B cell (primary cell): Measurements from ENCODE around the gene RPAP3. TPM values are rescaled to one million over a fixed set of nuclear protein-coding genes. Genes with fewer than 3 reads are reported as not detected.

Source experiments
- ATAC-seq: fragments of 200-7000 bp; cut with Tn5 transposase; one replicate; pipeline ENCODE4 v1.10.0; 2021; ENCODE audit warnings: low read depth, mild to moderate bottlenecking, moderate number of reproducible peaks, moderate library complexity
- CTCF ChIA-PET: fragments of 350-600 bp; sonication (Branson Sonifier 250); formaldehyde crosslinking; loops from one replicate; lab custom pipeline; 2021; ENCODE audit warnings: antibody characterized with exemption, inconsistent platforms; lab: Charles Lee
- POLR2A ChIA-PET: fragments of 350-600 bp; sonication (Branson Sonifier 250); formaldehyde crosslinking; loops from one replicate; lab custom pipeline; 2021; ENCODE audit warnings: antibody characterized with exemption; lab: Charles Lee
- DNase-seq: peaks from one replicate; pipeline ENCODE4 v3.0.0; 2013
- H2AFZ ChIP-seq: 2 replicates; pipeline ENCODE4 v1.6.1; 2012; ENCODE audit warnings: mild to moderate bottlenecking, low read depth, low read length; ENCODE audit not compliant: insufficient read depth, poor library complexity, severe bottlenecking
- H3K27ac ChIP-seq, 2 donors: 1 replicate in 1 of 2; 2 replicates in 1 of 2; pipeline ENCODE4 v1.5.1; 2012 to 2013; ENCODE audit warnings: low read length in 2 of 2, mild to moderate bottlenecking in 2 of 2, moderate library complexity in 1 of 2
- H3K27me3 ChIP-seq, 4 experiments: fragments of 200-600 bp in 1 of 4; sonication (generic) in 1 of 4; replicated peaks in 1 of 4; 1 replicate in 2 of 4; 2 replicates in 2 of 4; pipeline versions ENCODE4 v1.6.1 to v1.7.0; 2013 to 2016; ENCODE audit warnings: low read length in 3 of 4, mild to moderate bottlenecking in 2 of 4, mixed read lengths in 1 of 4, moderate library complexity in 1 of 4; ENCODE audit not compliant: insufficient read depth in 4 of 4, control insufficient read depth in 3 of 4; ENCODE audit errors: control extremely low read depth in 1 of 4
- H3K36me3 ChIP-seq, 2 experiments: replicated peaks in 1 of 2; 1 replicate in 1 of 2; 2 replicates in 1 of 2; pipeline versions ENCODE4 v1.6.1 to v1.7.1; 2013; ENCODE audit warnings: low read length in 1 of 2; ENCODE audit not compliant: insufficient read depth in 2 of 2, control insufficient read depth in 1 of 2; ENCODE audit errors: control extremely low read depth in 1 of 2, extremely low read depth in 1 of 2
- H3K4me1 ChIP-seq, 2 donors: fragments of 200-600 bp in 1 of 2; sonication (generic) in 1 of 2; 1 replicate in 1 of 2; 2 replicates in 1 of 2; pipeline versions ENCODE4 v1.5.1 to v1.6.1; 2013 to 2017; ENCODE audit warnings: low read length in 2 of 2; ENCODE audit not compliant: control insufficient read depth in 2 of 2, insufficient read depth in 2 of 2
- H3K4me2 ChIP-seq: replicated peaks from 2 replicates; pipeline ENCODE3; 2012; ENCODE audit warnings: mild to moderate bottlenecking, low read depth, low read length; ENCODE audit not compliant: poor library complexity, severe bottlenecking
- H3K4me3 ChIP-seq, 5 experiments: fragments of 200-600 bp in 1 of 5; sonication (generic) in 1 of 5; 1 replicate in 3 of 5; 2 replicates in 2 of 5; pipeline versions ENCODE4 v1.5.1 to v1.7.0; 2011 to 2016; ENCODE audit warnings: low read length in 4 of 5, mild to moderate bottlenecking in 4 of 5, low read depth in 2 of 5, control low read depth in 1 of 5, moderate library complexity in 1 of 5; ENCODE audit not compliant: insufficient read depth in 1 of 5; ENCODE audit errors: control extremely low read depth in 1 of 5, extremely low read depth in 1 of 5
- H3K79me2 ChIP-seq: fragments of 200-600 bp; sonication (generic); one replicate; pipeline ENCODE4 v1.6.0; 2016; ENCODE audit warnings: low read length; ENCODE audit not compliant: control insufficient read depth, insufficient read depth
- H3K9ac ChIP-seq: fragments of 200-600 bp; sonication (generic); 2 replicates; pipeline ENCODE4 v1.6.1; 2017; ENCODE audit warnings: mild to moderate bottlenecking, low read length, moderate library complexity
- H3K9me3 ChIP-seq, 3 donors: one replicate each; pipeline versions ENCODE4 v1.6.1 to v1.7.1; 2013; ENCODE audit warnings: low read length in 2 of 3; ENCODE audit not compliant: control insufficient read depth in 2 of 3, insufficient read depth in 1 of 3; ENCODE audit errors: control extremely low read depth in 1 of 3
- H4K20me1 ChIP-seq: 2 replicates; pipeline ENCODE4 v1.6.0; 2012; ENCODE audit warnings: mild to moderate bottlenecking, low read length; ENCODE audit not compliant: insufficient read depth, control insufficient read depth, poor library complexity, severe bottlenecking
- H3K27ac Mint-ChIP-seq: one replicate; pipeline ENCODE4 v1.8.0; 2021; ENCODE audit warnings: mixed read lengths
- H3K27me3 Mint-ChIP-seq: one replicate; pipeline ENCODE4 v1.8.0; 2021; ENCODE audit warnings: mixed read lengths
- H3K4me1 Mint-ChIP-seq: one replicate; pipeline ENCODE4 v1.8.0; 2021; ENCODE audit warnings: mixed read lengths
- H3K4me3 Mint-ChIP-seq: one replicate; pipeline ENCODE4 v1.8.0; 2021; ENCODE audit warnings: mixed read lengths
- H3K9me3 Mint-ChIP-seq: one replicate; pipeline ENCODE4 v1.8.0; 2022; ENCODE audit warnings: mixed read lengths; ENCODE audit not compliant: insufficient read depth
- CTCF ChIP-seq: fragments of 200-600 bp; IDR thresholded peaks from one replicate; pipeline ENCODE4 v1.8.0; 2022; ENCODE audit warnings: antibody characterized with exemption, mild to moderate bottlenecking
- EZH2 ChIP-seq: IDR thresholded peaks from 2 replicates; pipeline ENCODE4 v1.6.1; 2012; ENCODE audit warnings: borderline replicate concordance, low read depth, mild to moderate bottlenecking, moderate library complexity, low read length; ENCODE audit not compliant: insufficient read depth, poor library complexity, severe bottlenecking
- WGBS: methylation state at CpG from one replicate; pipeline ENCODE4 v1.1.5; 2013; ENCODE audit warnings: missing lambda C conversion rate; ENCODE audit not compliant: insufficient coverage; 5-methylcytosine and 5-hydroxymethylcytosine counted together
- intact Hi-C: fragments of 100-400 bp; cut with micrococcal nuclease; formaldehyde crosslinking; loops from one replicate; pipeline ENCODE4 v1.10.0; 2022
- polyA plus RNA-seq: library from polyadenylated mRNA; depleted of rRNA; stranded (reverse); fragments of >200 nt; gene quantifications from 2 replicates; pipeline ENCODE4 v1.2.3, GENCODE V29; 2012
- total RNA-seq, 2 donors: library from RNA; stranded (reverse); fragments of 120-200 nt in 1 of 2; gene quantifications; 1 replicate in 1 of 2; 2 replicates in 1 of 2; pipeline versions ENCODE4 v1.2.3 to v1.2.4, GENCODE V29; 2013 to 2022

Gene RPAP3
- total and polyA plus RNA-seq, 2 donors (not counting 1 experiment from before 2014, with no cell fraction given) = 9.1 to 47.2 TPM

DNA sequence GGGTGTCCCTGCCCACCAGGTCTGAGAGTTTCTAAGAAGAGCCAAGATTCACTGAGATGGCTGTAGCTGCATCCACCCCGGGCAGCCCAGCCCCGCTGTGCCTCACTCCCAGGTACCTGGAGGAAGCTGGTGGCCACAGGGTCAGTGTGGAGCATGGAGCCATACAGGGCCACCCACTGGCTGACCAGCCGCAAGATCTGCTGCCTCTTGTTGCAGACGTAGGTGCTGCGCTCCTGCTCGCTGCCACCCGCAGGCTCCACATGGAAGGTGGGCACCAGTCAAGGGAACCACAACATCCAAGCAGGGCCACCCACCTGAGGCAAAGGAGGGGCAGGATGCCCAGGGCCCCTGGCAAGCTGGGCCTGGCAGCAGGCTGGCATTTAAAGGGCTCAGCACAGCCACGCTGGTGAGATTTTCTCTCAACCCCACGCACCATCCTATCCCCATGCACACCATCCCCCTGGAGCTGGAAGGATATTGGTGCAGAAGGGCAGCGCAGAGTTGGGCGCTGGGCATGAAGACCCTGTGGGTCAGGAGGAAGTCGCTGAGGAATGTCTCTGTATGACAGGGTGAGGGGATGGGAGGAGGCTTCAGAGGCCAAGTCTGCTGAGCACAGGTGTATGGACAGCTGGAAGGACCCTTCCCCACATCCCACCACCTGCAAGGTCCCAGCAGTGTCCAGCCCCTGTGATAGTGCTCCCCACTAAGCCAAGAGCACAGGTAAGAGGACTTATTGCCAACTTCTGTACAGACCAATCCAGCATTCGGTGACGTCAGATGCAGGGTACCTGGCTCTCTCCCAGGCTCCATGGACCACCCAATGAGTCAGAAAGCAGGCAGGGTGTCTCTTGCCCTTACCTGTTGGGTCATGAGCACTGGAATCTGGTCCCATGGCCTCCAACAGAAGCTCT is 42.0 kb upstream of the RPAP3 start:
- H3K9me3 Mint-ChIP-seq = no peaks in the 10 kb centered on the region
- Histone ChIP-seq H3K27me3 (no peaks in the 10 kb centered on the region), H3K36me3 (no peaks in the 10 kb centered on the region), H3K4me2 (peak overlapping the region; percentile 31), H4K20me1 (no peaks in the 10 kb centered on the region), H3K4me3 (no peak overlapping the region), H2AFZ (no peak overlapping the region), H3K9ac (no peak overlapping the region), H3K9me3 (no peaks in the 10 kb centered on the region), H3K79me2 (no peaks in the 10 kb centered on the region), H3K4me1 (peaks cover 18 to 36% of the 10 kb centered on the region in 2 donors), H3K27ac (no peak overlapping the region)
- peak overlapping the region; percentile 36 for H3K4me3 Mint-ChIP-seq
- peak overlapping the region; percentile 65 for H3K27ac Mint-ChIP-seq
- WGBS = 97% methylated on average over 9 of the region's 14 CpGs
- ATAC-seq (no peak), DNase-seq (no peak)
- CTCF ChIA-PET = interaction anchor here (1.1 to 15.0 kb wide), 5 partner anchors 9 to 91 kb away, joined by 3 to 515 read pairs (median 270); partner anchors contain the start of genes RAPGEF3, RPAP3 and SLC48A1
- intact Hi-C loops = loop anchor here (1.0 kb wide), 1 partner anchor 11 kb away; no protein-coding TSS in a partner anchor
- TF ChIP-seq CTCF (no peak), EZH2 (no peak)
- H3K27me3 Mint-ChIP-seq = no peaks in the 10 kb centered on the region
- H3K4me1 Mint-ChIP-seq = peaks cover 47% of the 10 kb centered on the region
- POLR2A ChIA-PET = interaction anchor here (0.6 to 1.4 kb wide), 4 partner anchors 10 to 32 kb away, joined by 3 to 7 read pairs (median 4); partner anchors contain the start of gene RAPGEF3
